Hepatic stellate cell (primary cell): ENCODE measurements around the gene SPAG5.

Source experiments
- DNase-seq: peaks from one replicate; pipeline ENCODE4 v3.0.0; 2011; ENCODE audit warnings: low spot score

SPAG5 gene, protein sequence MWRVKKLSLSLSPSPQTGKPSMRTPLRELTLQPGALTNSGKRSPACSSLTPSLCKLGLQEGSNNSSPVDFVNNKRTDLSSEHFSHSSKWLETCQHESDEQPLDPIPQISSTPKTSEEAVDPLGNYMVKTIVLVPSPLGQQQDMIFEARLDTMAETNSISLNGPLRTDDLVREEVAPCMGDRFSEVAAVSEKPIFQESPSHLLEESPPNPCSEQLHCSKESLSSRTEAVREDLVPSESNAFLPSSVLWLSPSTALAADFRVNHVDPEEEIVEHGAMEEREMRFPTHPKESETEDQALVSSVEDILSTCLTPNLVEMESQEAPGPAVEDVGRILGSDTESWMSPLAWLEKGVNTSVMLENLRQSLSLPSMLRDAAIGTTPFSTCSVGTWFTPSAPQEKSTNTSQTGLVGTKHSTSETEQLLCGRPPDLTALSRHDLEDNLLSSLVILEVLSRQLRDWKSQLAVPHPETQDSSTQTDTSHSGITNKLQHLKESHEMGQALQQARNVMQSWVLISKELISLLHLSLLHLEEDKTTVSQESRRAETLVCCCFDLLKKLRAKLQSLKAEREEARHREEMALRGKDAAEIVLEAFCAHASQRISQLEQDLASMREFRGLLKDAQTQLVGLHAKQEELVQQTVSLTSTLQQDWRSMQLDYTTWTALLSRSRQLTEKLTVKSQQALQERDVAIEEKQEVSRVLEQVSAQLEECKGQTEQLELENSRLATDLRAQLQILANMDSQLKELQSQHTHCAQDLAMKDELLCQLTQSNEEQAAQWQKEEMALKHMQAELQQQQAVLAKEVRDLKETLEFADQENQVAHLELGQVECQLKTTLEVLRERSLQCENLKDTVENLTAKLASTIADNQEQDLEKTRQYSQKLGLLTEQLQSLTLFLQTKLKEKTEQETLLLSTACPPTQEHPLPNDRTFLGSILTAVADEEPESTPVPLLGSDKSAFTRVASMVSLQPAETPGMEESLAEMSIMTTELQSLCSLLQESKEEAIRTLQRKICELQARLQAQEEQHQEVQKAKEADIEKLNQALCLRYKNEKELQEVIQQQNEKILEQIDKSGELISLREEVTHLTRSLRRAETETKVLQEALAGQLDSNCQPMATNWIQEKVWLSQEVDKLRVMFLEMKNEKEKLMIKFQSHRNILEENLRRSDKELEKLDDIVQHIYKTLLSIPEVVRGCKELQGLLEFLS

DNA sequence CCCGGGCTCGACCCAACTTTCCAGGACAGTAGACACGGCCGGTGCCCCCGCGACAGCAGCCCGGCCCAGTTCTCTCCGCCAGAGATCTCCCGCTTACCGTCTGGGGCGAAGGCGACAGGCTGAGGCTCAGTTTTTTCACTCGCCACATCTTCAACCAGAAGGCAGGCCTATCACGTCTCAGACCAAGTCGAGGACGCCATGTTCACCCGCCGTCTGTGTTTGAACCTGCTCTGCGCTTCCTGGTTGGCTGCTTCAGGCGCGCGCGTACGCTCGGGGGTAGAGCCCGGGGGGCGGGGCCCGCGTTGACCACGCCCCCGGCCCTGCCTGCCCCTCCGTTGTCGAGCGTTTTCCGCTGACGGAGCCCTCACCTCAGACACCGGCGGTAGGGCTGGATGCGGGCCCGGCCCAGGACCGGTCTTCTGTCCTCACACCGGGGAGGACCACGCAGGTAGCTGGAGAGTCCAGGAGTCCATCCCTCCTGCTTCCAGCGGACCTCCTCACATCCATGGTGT, at the start of gene SPAG5:
Gene SPAG5 (minus strand): TSS at position 227 of the 512 bp plus-strand sequence. CDS start 79 bp downstream, at position 148.
- peak; percentile 98 for DNase-seq

DNA sequence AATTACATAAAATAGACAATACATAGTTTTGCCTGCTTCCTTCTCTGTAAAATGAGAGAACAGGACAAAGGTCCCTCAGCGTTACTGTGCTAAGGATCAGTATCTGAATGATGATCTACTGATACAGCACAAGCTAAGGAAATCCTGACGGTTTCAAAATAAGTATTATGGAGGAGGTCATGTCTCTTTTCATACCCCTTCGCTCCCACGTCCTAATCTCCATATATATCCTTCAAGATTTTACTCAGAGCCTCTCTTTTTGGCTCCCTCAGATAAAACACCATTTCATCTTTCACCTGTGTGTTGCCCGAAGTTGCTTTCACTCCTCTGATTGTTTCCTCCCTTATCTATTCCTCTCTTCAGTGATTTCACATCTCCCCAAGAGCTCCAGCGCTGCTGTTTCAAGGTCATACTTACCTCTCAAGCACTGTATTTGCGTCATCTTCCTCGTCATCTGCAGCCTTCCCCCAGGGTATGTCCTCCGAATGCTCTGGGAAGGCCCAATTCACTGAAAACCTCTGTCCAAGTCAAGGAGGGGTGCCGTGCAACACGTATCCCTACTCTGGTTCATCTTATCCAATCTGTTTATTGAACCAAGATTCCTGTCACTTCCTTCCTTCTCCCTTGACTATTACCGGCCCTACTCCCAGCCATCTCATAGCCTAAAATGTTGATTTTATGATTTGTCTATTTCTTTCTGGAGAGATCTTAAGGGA, 47.4 kb upstream of the SPAG5 start:
- no peak for DNase-seq

DNA sequence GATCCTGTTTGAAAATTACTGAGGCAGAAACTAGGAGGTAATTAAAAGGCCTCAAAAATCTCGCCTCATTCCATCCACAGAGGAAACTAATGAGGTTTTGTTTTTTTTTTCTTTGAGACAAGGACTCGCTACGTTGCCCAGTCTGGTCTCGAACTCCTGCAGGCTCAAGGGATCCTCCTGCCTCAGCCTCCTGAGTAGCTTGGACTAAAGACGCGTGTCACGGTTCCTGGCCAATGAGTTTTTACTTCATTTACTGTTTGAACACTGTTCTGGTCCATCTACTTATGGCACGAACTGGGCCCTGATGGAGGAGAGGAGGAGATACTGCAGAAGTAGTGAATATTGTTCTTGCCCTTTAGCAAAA, 46.7 kb upstream of the SPAG5 start:
- no peak for DNase-seq

DNA sequence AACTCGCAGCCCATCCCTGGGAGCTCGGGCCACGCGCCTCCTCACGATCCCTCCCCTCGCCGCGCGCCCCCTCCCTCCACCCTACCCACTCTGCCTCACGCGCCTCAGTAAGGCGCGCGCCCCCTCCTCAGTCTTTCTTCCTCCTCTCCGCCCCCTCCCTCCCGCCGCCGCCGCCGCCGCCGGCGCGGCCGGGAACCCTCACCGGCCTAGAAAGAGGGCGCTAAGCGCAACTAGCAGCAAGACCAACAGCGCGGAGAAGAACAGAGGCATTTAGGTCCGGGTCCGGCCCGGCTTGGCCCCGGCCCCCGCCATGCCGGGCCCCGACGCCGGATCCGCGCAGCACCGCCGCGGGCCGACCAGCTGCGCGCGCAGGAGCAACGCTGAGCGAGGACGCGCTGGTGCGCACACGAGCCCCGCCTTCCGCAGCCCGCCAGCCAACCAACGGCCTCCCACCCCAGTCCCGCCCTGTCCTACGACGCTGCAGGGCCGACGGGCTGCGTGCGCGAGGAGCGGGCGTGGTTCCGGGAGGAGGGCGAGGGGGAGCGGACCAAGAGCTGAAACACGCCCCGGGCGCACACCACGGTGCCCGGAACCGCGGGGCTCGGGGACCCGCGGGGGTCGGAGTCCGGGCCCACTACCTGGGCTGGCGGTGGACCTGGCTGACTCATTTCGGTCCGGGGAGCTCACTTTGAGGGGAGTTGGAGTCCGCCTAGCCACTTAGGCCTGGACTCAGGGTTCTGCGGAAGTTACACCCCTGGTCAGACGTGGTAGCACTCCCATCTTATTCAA, 46.2 kb upstream of the SPAG5 start, which contains the start of gene BLTP2:
Gene BLTP2 (minus strand): TSS at position 372 of the 789 bp plus-strand sequence. CDS start 102 bp downstream, at position 270.
- peak; percentile 98 for DNase-seq

DNA sequence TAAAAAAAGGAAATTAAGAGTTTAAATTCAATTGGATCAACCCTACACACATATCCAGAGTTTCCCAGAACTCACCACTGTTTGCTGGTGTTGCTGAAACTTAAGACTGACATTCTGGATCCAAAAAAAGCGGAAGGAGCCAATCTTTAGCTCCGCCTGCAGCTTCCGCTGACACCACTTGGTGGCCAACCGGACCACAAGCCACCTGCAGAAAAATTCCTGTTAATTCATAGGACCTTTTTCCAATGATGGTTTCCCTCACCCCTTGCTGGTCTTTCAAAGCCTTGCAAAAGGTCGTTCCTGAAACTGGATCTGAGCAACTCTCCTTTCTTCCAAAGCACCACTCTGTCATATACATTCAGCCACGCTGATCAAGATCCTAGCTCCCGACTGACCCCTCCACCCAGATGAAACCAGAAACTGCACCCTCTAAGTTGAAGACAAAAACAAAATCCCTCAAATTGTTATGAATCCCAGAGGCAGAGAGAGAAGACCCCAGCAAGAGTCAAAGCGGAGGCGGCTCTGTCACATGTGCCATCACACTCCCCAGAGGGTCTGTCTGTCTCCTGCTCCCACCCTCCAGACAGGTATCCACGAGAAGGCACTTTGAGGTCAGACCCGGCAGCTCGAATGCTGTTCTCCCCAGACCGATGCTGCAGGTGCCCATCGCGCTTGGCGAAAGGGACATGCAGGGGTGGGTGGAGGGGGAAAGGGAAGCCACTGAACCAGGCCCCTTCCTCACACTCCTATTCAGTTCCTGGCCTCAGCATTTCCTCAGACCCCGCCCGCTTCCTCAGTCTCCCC, 45.4 kb upstream of the SPAG5 start:
- DNase-seq, result peak; percentile 74

DNA sequence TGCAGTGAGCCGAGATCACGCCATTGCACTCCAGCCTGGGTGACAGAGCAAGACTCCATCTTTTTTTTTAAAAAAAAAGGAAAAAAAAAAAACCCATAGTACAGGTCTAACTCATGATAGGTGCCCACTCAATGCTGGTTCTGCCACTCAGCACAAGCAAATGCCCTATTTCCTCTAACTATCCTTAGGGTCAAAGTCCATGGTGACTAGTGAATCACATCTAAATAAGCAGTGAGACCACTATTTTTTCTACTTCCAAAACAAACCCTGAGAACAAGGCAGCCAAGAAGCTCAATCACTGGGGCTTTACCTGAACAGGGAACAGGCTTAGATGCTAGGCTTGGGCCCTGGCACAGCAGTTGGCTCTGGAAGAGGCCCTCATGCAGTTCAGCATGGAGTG, 42.8 kb upstream of the SPAG5 start:
- DNase-seq, result no peak

DNA sequence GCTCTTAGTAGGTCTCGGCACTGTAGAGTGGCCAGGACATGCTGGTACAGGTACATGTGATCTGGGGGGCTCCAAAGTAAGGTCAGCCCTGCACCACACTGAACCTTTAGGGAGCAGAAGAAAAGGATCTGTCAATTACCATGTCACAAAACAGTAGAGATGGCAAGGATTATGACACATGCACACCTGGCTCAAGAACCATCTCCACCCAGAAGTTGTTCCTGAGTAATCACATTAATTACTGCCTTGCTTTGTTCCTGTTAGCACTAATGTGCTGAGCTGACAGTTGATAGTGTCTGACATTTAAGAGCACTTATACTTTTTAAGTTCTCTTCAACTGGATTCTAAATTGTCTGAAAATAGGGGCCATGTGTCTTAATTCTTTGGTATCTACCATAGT, 36.7 kb upstream of the SPAG5 start:
- DNase-seq, result no peak

DNA sequence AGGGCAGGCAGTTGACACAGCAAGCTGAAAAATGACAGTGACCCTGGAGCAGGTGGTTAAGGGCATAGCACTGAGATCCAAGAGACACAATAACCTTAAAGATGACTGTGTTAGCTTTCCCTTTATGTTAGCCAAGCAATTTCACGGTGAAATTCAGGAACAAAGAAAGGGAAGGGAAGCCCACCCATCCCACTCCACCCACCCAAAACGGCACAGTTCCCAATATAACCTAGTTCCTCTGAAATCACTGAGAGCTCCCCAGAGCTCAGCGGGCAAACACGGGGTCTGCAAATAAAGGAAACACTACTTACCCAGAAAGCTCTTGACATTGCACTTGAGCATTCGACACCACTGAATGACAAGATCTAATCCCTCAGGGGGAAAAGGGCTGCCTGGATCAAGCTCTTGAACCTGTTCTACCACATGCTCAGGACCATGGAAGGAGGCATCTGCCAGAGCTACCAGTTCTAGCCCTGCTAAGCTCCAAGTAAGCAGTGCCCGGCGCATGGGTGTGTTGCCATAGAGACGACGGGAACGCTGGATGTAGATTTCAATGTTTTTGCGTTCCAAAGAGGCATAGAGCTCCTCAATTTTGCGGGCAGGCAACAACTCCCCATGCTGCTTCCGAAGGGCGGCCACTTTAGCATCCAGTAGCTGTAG, 35.5 kb upstream of the SPAG5 start:
- no peak for DNase-seq

DNA sequence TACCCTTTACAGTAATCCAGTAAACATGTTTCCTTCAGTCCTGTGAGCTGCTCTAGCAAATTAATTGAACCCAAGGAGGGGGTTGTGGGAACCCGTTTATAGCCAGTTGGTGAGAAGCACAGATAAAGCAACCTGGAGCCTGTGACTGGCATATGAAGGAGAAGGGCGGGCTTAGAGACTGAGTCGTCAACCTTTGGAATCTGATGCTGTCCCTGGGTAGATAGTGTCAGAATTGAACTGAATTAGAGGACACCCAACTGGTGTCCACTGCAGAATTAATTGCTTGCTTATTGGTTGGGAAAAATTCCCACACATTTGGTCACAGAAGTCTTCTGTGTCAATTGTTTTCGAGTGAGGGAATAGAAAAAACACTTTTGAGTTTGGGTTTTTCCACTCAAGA, 28.0 kb upstream of the SPAG5 start:
- no peak for DNase-seq

DNA sequence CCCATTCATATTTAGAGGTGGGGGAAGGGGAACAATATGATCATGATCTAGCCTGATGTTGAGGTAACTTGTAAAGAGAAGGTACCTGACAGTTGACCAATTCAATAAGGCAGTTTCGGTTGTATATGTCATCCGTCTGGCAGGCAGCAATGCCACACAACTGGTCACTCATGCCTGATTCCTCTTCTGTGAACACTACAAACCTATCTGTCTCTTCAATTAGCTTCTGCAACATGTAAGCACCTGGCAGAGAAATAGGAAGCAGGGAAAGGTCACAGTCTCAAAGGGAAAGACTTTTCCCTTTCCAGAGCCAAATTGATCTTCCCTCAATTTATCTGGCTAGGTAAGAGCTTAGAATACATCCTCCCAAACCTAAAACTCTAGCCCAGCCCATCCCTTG, 25.3 kb upstream of the SPAG5 start:
- no peak for DNase-seq

DNA sequence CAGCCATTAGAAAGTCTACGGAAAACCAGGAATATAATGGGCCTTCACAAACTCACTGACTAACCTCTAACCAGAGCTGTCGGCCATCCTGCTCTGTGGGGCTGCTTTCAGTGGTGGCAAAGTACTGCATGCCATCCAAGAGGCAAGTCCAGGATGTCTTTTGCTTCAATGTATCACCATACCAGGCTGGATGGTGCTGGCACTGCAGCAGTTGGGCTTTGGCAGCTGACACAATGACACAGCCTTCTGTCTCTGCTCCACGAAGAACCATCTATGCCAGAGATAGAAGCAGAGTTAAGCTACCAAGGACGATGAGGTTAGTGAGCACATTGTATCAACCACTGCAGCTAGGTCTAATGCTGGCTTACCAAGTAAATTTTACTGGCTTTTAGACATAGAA, 24.9 kb upstream of the SPAG5 start:
- DNase-seq, result no peak

DNA sequence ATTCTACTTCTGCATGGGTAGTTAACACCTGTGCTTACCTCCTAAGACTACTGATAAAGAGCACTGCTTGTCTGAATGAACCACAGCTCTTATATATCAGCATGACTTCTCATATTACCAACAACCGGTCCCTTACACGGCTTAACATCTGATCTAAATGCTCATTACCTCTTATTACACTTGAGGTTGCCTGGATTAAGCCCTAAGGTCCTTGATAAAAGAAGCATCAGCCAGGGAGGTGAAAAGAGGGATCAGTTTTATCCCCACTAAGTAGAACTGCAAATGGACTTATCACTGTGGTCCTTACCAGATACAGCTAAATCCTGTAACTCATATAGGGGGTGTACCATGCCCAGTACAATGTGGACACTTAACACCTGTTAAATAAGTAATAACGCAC, 23.4 kb upstream of the SPAG5 start:
- no peak for DNase-seq

DNA sequence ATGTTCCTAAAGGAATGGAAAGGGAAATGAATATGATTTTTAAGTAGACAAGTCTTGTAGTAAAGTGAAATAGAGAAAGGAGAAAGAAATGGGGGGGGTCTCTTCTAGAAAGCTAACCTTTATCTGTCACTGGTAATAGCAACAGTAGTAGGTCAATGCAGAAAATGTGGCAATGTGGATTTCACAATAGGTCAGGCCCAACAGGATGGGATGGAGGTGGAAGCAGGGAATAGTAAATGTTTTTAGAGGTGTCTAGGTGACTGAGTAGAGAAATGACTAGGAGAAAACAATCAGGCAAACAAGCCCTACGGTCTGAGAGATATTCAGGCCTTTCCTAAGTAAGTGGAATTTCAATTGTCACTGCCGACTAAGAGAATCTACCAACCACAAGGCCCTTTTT, 21.2 kb upstream of the SPAG5 start:
- no peak for DNase-seq

DNA sequence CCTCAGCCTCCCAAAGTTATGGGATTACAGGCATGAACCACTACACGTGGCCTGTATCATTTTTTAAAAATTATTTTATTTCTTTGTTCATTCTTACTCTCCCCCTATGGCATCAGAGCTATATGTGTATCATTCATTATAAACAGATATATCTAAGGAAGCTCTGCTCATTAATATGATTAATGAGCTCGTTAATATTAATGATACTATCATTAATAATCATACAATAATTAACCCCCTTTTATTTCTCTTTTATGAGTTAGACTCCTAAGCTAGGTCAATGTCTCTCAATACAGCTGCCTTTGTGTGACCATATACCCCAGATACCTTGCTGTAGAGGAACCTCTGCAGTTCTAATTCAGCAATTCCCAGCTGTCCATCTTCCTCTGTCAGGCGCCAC, 19.6 kb upstream of the SPAG5 start:
- no peak for DNase-seq

DNA sequence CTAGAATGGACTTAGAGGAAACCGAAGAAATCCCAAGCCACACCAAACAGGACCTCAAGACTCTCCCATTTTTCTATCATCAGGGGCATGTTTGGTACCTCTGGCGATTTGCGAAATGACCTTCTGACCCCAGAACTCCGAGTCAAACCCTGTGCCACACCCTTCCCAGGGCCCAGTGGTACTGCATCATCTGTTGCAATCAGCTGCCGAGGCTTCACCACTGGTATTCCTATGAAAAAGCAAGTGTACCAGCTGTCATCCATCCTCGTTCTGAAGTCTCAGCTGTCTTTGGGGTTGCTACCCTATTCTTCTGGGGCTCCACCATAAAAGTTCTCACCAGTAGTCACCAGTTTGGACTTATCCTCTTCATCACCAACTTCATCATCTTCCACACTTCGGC, 17.5 kb upstream of the SPAG5 start:
- no peak for DNase-seq

DNA sequence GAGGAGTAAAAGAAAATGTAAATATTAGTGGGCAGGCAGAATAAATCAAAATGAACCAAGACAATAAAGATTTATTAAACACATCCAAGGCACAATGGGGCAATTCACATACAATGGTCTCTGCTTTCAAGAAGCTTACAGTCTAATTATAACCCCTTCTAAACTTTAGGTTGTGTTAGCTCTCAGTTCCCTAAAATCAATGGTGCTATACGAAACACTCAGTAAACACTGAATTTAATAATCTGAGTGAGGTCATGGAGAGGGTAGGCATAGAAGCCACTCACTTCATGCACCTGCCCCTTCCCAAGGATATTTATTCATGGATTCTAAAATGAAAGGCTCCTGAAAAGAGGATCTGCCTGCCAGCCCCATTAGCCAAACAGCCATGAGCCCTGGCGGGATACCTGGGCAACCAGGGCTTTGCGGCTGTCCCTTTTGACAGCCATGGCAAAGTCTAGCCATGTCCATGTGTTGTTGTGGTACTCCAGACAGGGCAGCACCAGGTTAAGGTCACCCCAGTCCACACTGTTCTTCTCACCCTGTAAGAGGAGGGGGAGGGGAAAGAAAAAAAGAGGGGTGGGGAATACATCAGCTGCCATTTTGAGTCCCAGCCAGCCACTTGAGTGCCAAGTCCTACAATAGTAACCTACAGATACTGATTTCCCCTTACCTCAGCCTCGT, 16.6 kb upstream of the SPAG5 start:
- no peak for DNase-seq

DNA sequence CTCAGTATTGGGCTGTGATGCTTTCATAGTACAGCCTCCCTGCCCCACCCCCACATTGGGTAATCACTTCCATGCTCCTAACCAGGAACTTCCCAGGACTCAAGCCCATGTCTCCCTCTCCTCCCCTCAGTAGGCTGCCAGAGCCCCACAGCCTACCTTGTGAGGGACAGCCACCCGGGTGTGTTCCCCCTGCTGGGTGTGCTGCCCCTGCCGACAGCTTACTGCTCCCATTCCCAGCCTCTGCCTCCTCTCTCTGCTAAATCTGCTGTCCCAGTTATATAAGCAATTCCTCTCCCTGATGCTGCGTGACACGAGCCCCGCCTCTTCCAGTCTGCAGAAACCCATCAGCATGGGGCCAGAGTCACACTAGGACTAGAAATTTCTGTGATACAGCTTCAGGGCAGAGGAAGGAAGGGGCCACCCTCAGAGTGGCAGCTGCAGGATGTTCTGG, 15.1 kb upstream of the SPAG5 start, which contains the start of gene RSKR:
Gene RSKR (minus strand): TSS at position 255 of the 451 bp plus-strand sequence. CDS start 24 bp downstream, at position 231.
- DNase-seq, result no peak
